ENCODE results near the gene NAV2.

GRCh38 chr11:20015529-20016427, 303.1 kb downstream of the NAV2 start:
- no peak for TF ChIP-seq CTCF (IDR thresholded peaks at IDR 0.05)
- no peak for TF ChIP-seq POLR2A (IDR thresholded peaks at IDR 0.05)

Data from testis (tissue), 2 donors.